ENCODE results near the gene FHIT.

DNA sequence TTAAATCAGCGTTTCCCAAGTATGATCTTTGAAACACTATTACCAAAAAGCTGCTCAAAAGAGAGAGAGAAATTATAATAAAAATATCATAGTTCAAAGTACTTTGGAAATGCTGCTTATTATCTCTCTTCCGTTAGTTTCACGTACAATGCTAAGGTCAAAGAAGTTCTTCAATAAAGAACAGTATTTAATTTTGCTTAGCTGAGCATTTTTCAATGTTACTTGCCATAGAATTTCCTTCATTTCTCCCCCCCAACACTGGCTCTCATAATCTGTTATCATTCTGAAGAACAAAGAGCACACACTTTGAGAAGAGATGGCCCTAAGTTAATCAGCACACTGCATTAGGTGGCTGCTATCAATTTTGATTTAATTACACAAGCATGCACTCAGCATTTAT lies 1360.6 kb downstream of the FHIT start:
- TF ChIP-seq CTCF (IDR thresholded peaks at IDR 0.05) = no peak
- TF ChIP-seq CHD2 (IDR thresholded peaks at IDR 0.05; ENCODE audit: low read length, partially characterized antibody) = no peak
- no peak for TF ChIP-seq EZH2phosphoT487 (IDR thresholded peaks at IDR 0.05; ENCODE audit: borderline replicate concordance, low read depth)
- no peak for TF ChIP-seq EP300 (IDR thresholded peaks at IDR 0.05; ENCODE audit: borderline replicate concordance in 1 of 2, low read depth in 1 of 2, low read length in 1 of 2)
- no peak for TF ChIP-seq NRF1 (IDR thresholded peaks at IDR 0.05; ENCODE audit: low read depth, low read length)
- TF ChIP-seq SIN3A (IDR thresholded peaks at IDR 0.05; ENCODE audit: borderline replicate concordance, low read depth, low read length) = no peak
- no peak for TF ChIP-seq GABPA (IDR thresholded peaks at IDR 0.05; ENCODE audit: low read depth)
- TF ChIP-seq POLR2AphosphoS5 (IDR thresholded peaks at IDR 0.05; ENCODE audit: low read depth, low read length) = no peak
- no peak for TF ChIP-seq NFIC (IDR thresholded peaks at IDR 0.05; ENCODE audit: borderline replicate concordance)
- TF ChIP-seq, protein P1, sequence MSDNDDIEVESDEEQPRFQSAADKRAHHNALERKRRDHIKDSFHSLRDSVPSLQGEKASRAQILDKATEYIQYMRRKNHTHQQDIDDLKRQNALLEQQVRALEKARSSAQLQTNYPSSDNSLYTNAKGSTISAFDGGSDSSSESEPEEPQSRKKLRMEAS (IDR thresholded peaks at IDR 0.05; ENCODE audit: low read depth) = no peak
- TF ChIP-seq TAF1 (IDR thresholded peaks at IDR 0.05; ENCODE audit: borderline replicate concordance, low read depth, low read length) = no peak
